Cardiac muscle cell (in vitro differentiated cells and primary cell): ENCODE measurements around the gene COG5. TPM values are rescaled to one million over a fixed set of nuclear protein-coding genes. Genes with fewer than 3 reads are reported as not detected.

ENCODE experiments used
- DNase-seq, 2 donors: peaks; one replicate each; pipeline versions ENCODE4 v3.0.0 to v3.0.0-alpha.2; 2010 to 2017; ENCODE audit warnings: low read depth in 1 of 2, low spot score in 1 of 2
- H3K27ac ChIP-seq: fragments of 200-600 bp; sonication (generic); 2 replicates; pipeline ENCODE4 v1.5.1; 2016
- H3K27me3 ChIP-seq: fragments of 200-600 bp; sonication (generic); 2 replicates; pipeline ENCODE4 v1.6.0; 2016; ENCODE audit warnings: control low read depth
- H3K36me3 ChIP-seq: fragments of 200-600 bp; sonication (generic); 2 replicates; pipeline ENCODE4 v1.5.1; 2016; ENCODE audit warnings: control low read depth
- H3K4me1 ChIP-seq: fragments of 200-600 bp; sonication (generic); 2 replicates; pipeline ENCODE4 v1.8.1; 2017; ENCODE audit warnings: low read depth, mild to moderate bottlenecking, mixed run types
- H3K4me3 ChIP-seq: fragments of 200-600 bp; sonication (generic); 2 replicates; pipeline ENCODE4 v1.5.1; 2016; ENCODE audit warnings: mild to moderate bottlenecking
- H3K9me3 ChIP-seq: fragments of 200-600 bp; sonication (generic); 2 replicates; pipeline ENCODE4 v1.5.1; 2017; ENCODE audit warnings: low read depth, mild to moderate bottlenecking, control low read depth
- polyA plus RNA-seq: library from polyadenylated mRNA; unstranded; fragments of >200 nt; fragmentation: Nextera tagmentation; extraction: Ambion mirVana; gene quantifications from 2 replicates; pipeline ENCODE4 v1.2.1, GENCODE V29; 2016
- total RNA-seq: library from RNA; depleted of rRNA; stranded (reverse); fragments of >200 nt; gene quantifications from 2 replicates; pipeline ENCODE4 v1.2.3, GENCODE V29; 2016
- TF ChIP-seq, protein P1 (sequence below): IDR thresholded peaks from 2 replicates; pipeline ENCODE4 v1.5.1; 2012; ENCODE audit warnings: low read depth, mild to moderate bottlenecking, low read length

COG5 gene
- total and polyA plus RNA-seq, 2 experiments from 2014 or later = 20.4 to 63.1 TPM

GRCh38 chr7:107430057-107430456 is 133.7 kb downstream of the COG5 start:
- DNase-seq = no peak
- Histone ChIP-seq H3K36me3 (no peaks in the 10 kb centered on the region), H3K27me3 (no peaks in the 10 kb centered on the region), H3K4me3 (no peak overlapping the region), H3K4me1 (no peaks in the 10 kb centered on the region), H3K27ac (no peak overlapping the region), H3K9me3 (no peaks in the 10 kb centered on the region)
- TF ChIP-seq, protein P1, sequence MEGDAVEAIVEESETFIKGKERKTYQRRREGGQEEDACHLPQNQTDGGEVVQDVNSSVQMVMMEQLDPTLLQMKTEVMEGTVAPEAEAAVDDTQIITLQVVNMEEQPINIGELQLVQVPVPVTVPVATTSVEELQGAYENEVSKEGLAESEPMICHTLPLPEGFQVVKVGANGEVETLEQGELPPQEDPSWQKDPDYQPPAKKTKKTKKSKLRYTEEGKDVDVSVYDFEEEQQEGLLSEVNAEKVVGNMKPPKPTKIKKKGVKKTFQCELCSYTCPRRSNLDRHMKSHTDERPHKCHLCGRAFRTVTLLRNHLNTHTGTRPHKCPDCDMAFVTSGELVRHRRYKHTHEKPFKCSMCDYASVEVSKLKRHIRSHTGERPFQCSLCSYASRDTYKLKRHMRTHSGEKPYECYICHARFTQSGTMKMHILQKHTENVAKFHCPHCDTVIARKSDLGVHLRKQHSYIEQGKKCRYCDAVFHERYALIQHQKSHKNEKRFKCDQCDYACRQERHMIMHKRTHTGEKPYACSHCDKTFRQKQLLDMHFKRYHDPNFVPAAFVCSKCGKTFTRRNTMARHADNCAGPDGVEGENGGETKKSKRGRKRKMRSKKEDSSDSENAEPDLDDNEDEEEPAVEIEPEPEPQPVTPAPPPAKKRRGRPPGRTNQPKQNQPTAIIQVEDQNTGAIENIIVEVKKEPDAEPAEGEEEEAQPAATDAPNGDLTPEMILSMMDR = no peak

- H3K27me3 ChIP-seq = no peaks in the 10 kb centered on the region
- no peaks in the 10 kb centered on the region for H3K9me3 ChIP-seq
- TF ChIP-seq, protein P1 = no peak
- H3K36me3 ChIP-seq = no peaks in the 10 kb centered on the region
- H3K27ac ChIP-seq = no peak overlapping the region
- no peaks in the 10 kb centered on the region for H3K4me1 ChIP-seq
- no peak for DNase-seq
- no peak overlapping the region for H3K4me3 ChIP-seq
Observed at GRCh38 chr7:107428642-107429041, 135.1 kb downstream of the COG5 start.

- Histone ChIP-seq H3K4me3 (no peak overlapping the region), H3K36me3 (no peaks in the 10 kb centered on the region), H3K27ac (no peak overlapping the region), H3K27me3 (no peaks in the 10 kb centered on the region), H3K4me1 (no peaks in the 10 kb centered on the region), H3K9me3 (no peaks in the 10 kb centered on the region)
- DNase-seq = no peak
- TF ChIP-seq, protein P1 = no peak
Observed at GRCh38 chr7:107427462-107427861, 136.3 kb downstream of the COG5 start.

GRCh38 chr7:107414198-107414597 is 149.5 kb downstream of the COG5 start:
- Histone ChIP-seq H3K9me3 (no peaks in the 10 kb centered on the region), H3K36me3 (no peaks in the 10 kb centered on the region), H3K27ac (no peak overlapping the region), H3K4me3 (no peak overlapping the region), H3K4me1 (no peaks in the 10 kb centered on the region), H3K27me3 (no peaks in the 10 kb centered on the region)
- DNase-seq = no peak
- TF ChIP-seq, protein P1 = no peak

GRCh38 chr7:107408349-107408748 is 155.4 kb downstream of the COG5 start:
- Histone ChIP-seq H3K4me1 (peaks cover 3% of the 10 kb centered on the region), H3K9me3 (no peaks in the 10 kb centered on the region), H3K27me3 (no peaks in the 10 kb centered on the region)

More at GRCh38 chr7:107408349-107408748, 155.4 kb downstream of the COG5 start:
- H3K27ac ChIP-seq = no peak overlapping the region
- no peaks in the 10 kb centered on the region for H3K36me3 ChIP-seq
- TF ChIP-seq, protein P1 = no peak
- peak in 1 of 2 donors; percentile 25 for DNase-seq
- no peak overlapping the region for H3K4me3 ChIP-seq
